GM21723 (cell line): ENCODE data around the gene VASP.

ENCODE experiments used
- ATAC-seq: cut with Tn5 transposase; IDR thresholded peaks from one replicate; pipeline ENCODE4 v1.9.1; 2021; ENCODE audit warnings: mild to moderate bottlenecking, moderate library complexity; ENCODE audit not compliant: unreplicated experiment

The VASP gene

GRCh38 chr19:45506989-45507871, at the start of gene VASP:
Gene VASP, plus strand, starts transcription at chr19:45507479. Its CDS starts 293 bp downstream, at chr19:45507772.
- ATAC-seq: peak; percentile 47

- no peak for ATAC-seq
These were observed 49.5 kb upstream of the VASP start for GRCh38 chr19:45457776-45458175.

DNA sequence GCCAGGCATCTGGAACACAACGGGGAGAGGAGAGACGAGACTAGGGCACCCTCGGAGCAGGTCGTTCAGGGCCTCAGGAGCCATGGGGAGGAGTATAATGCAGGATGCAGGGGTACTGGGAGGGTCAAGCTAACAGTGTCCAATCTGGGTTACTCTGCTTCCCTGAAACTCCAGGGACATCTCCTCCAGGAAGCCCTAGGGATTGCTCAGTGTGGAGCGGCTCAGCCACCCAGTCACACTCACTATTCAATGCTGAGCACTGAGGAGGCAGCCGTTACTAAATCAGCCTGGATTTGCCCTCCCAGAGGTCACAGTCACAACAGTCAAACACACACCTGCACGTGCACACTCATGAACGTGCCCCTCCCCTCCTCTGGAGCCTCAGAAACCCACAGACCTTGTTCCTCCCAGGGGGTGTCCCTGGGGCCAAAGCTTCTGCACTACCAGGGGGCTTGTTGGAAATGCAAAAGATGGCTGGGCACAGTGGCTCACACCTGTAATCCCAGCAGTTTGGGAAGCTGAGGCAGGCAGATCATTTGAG, 46.4 kb upstream of the VASP start:
- ATAC-seq: no peak

DNA sequence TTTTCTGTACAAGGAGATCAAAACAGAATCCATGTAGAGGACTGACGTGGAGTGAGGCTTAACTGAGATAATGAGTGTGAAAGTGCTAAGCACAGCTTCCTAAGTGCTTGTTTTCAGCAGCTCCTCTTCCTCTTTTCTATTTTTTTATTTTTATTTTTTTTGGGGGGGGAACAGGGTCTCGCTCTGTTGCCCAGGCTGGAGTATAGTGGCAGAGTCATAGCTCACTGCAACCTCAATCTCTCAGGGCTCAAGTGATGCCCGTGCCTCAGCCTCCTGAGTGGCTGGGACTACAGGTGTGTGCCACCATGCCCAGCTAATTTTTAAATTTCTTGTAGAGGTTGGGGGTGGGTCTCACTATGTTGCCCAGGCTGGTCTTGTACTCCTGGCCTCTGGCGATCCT, 45.1 kb upstream of the VASP start:
- ATAC-seq: no peak

DNA sequence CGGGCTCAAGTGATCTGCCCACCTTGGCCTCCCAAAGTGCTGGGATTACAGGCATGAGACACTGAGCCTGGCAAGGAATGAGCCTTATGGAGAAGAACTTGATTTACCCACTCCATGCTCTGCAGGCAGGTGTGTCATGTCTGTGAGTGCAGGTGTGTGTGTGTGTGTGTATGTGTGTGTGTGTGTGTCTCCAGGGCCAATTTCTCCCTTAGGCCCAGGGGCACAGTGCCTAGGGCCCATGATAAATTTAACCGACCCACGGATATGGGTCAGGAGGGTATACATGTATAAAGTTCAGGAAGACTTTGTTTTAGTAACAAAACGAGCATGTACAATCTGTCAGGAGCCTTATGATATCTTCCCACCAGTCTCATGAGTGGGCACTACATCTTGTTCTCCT, 44.0 kb upstream of the VASP start:
- no peak for ATAC-seq

GRCh38 chr19:45464274-45464673, 43.0 kb upstream of the VASP start:
- ATAC-seq: no peak

DNA sequence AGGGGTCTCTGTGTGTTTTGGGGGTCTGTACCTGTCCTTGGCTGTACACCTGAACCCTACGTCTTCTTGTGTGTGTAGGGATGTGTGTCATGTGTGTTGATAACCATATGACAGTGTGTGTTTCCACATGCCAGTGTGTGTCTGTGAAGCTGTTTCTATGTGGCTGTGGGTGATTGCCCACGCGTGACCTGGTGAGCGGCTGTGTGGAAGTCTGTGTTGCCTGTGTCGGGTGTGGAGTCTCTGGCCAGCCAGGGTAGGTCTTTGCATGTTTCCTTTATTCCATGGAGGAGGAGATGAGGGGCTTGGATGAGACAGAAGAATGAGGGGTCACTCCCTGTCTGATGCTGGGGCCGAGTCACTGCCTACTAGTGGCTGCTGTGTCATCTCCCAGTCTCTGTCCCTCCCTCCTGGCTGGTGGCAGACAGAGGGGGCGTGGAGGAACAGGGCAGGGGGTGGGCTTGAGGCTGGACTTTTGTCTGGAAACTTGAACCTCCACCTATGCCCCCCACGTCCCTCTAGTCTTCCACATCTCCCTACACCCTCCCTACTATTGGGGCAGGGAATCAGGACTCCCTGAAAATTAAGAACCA, 42.3 kb upstream of the VASP start:
- ATAC-seq: no peak

GRCh38 chr19:45467115-45467455, 40.2 kb upstream of the VASP start:
- no peak for ATAC-seq

DNA sequence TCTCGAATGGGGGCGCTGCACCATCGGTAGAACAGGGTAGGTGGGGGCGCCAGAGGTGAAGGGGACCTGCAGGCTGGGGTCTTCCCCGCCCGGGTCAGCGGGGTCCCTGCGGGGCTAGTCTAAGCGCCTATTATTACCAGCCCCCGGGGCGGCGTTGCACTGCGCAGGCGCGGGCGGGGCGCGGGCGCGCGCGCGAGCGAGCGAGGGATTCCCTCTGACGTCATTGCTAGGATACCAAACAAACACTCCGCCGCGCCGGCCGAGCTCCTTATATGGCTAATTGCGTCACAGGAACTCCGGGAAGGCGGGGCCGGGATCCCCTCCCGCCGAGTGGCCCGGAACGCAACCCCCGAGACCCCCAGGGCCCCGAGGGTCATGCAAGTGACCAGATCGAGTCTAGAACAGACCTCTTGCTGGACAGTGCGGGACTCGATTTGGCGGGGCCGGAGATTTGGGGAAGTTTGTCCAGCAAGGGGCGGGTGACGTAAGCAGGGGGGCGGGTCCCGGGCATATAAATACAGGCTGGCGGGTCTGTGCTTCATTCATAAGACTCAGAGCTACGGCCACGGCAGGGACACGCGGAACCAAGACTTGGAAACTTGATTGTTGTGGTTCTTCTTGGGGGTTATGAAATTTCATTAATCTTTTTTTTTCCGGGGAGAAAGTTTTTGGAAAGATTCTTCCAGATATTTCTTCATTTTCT, 39.7 kb upstream of the VASP start, which contains the start of gene FOSB:
FOSB (plus strand) TSS at position 541 of the 703 bp plus-strand sequence. CDS start 591 bp downstream, outside the sequence.
- peak; percentile 38 for ATAC-seq

- ATAC-seq: no peak
These were observed 39.1 kb upstream of the VASP start for GRCh38 chr19:45468159-45468651.

DNA sequence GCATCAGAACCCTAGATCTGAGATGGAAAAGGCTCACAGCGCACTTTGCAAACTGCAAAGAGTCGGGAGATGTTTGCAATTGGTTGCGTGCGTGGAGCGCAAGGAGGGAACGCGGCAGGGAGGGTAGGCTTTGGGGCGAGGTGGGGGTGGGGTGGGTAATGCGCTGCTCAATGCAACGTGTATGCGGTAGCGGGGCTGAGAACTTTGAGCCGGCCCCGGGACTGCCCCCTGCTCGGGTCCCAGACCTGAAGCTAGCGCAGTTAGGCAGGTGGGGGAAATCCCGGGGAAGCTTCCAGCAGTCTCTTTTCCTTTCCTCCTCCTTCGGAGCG, 38.5 kb upstream of the VASP start:
- ATAC-seq: peak; percentile 24

DNA sequence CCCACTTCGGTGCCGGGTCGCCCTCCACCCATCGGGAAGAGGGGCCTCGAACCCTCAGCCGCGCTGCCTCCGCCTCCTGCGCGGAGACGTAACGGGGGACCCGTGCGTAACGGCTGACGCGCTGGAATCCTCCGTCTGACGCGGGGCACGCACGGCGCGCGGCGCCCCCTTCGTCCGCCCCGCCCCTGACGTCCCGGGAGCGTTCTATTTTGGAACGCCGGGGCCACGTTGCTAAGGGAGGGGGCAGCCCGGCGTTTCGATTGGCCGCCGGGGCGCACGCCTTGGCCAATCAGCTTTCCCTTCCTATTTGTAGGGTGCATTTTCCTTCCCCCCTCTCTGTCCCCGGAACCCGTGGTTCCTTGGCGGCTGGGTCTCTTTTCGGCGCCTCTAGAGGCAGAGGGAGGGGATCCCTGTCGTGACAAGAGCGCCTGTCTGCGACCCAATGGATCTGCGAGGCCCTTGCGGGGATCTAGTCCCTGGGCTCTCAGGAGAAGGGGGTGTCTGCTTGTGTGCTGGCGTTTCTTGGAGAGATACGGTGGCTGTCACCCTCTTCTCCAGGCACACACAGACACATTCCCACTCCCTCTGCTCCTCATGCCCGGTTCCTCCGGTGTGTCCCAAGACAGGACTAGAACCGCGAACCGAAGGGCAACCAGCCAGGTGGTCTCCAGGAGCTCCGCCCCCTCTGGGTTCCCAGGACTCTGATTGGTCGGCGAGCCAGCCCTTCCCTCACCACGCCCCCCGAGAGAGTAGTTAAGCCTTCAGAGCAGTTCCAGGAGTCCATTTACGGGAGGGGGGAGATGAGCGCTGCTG, 37.9 kb upstream of the VASP start:
- peak; percentile 54 for ATAC-seq

GRCh38 chr19:45469945-45470761, 37.1 kb upstream of the VASP start:
- ATAC-seq: no peak

- ATAC-seq: no peak
These were observed 36.6 kb upstream of the VASP start for GRCh38 chr19:45470762-45471081.

DNA sequence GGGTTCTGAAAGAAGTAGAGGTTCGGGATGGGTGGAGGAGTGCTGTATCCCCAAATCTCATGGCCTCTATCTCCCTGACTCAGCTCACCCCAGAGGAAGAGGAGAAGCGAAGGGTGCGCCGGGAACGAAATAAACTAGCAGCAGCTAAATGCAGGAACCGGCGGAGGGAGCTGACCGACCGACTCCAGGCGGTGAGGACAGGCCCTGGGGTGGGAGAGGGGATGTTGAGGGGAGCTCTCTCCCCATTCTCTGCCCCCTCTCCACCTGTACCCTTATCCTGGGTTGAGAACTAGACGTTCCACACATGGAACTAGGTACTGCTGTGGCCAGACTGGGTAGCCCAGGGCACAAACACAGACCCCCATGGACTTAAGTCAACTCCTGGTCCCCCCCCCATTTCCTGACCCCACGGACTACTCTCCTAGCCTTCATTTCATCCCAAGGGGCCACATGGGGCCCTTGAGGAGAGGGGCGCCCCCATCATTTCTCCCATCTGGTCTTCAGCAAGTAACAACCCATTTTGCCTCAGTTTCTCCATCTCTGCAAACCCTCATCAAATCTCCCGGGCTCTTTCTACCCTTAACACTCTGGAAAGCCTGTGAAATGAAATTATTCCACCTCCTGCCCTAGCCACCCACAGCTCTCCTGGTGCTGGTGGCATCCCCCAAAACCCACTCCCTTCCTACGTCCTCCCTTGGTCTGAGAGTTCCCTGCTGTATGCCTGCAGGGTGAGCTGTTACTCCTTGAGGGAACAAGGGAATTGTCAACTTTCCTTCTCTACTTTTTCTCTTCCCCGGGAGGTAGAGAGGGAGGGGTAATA, 36.0 kb upstream of the VASP start:
- ATAC-seq: no peak

DNA sequence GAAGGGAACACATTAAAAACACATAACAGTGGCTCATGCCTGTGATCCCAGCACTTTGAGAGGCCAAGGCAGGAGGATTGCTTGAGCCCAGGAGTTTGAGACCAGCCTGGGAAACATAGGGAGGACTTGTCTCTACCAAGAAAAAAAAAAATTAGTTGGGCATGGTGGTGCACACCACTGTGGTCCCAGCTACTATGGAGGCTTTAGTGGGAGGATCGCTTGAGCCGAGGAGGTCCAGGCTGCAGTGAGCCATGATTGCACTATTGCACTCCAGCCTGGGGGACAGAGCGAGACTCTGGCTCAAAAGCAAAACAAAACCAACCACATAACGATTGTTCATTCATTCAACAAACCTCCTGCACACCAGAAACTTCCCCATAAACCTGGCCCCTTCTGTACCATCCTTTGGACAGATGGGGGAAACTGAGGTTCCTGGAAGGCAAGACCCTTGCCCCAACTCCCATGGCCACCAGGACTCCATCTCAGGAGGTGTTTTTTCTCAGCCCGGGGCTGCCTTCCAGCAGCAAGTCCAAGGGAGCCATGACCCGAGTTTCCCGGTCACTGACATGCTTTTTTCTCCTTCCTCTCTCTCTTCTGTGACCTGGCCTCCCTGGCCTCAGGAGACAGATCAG, 35.2 kb upstream of the VASP start:
- no peak for ATAC-seq

DNA sequence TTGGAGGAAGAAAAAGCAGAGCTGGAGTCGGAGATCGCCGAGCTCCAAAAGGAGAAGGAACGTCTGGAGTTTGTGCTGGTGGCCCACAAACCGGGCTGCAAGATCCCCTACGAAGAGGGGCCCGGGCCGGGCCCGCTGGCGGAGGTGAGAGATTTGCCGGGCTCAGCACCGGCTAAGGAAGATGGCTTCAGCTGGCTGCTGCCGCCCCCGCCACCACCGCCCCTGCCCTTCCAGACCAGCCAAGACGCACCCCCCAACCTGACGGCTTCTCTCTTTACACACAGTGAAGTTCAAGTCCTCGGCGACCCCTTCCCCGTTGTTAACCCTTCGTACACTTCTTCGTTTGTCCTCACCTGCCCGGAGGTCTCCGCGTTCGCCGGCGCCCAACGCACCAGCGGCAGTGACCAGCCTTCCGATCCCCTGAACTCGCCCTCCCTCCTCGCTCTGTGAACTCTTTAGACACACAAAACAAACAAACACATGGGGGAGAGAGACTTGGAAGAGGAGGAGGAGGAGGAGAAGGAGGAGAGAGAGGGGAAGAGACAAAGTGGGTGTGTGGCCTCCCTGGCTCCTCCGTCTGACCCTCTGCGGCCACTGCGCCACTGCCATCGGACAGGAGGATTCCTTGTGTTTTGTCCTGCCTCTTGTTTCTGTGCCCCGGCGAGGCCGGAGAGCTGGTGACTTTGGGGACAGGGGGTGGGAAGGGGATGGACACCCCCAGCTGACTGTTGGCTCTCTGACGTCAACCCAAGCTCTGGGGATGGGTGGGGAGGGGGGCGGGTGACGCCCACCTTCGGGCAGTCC, 34.5 kb upstream of the VASP start:
- ATAC-seq: no peak

GRCh38 chr19:45473367-45473681, 34.0 kb upstream of the VASP start:
- ATAC-seq: no peak
